Measurements from ENCODE around the gene SNAI3.

Gene SNAI3

GRCh38 chr16:88649924-88650748, 36.2 kb downstream of the SNAI3 start:
- Histone ChIP-seq H3K4ac (ENCODE audit: low read depth, low read length) (peak overlapping the region; percentile 83), H3K79me1 (ENCODE audit: low read length) (peaks cover 10% of the 10 kb centered on the region), H4K8ac (ENCODE audit: low read depth, low read length) (peak overlapping the region; percentile 70), H3K18ac (ENCODE audit: low read length) (peak overlapping the region; percentile 97), H3K27ac (ENCODE audit: low read depth, low read length) (peak overlapping the region; percentile 54), H4K12ac (ENCODE audit: low read depth, low read length) (peak overlapping the region; percentile 84), H3K4me3 (ENCODE audit: low read depth, low read length) (peak overlapping the region; percentile 82), H3K4me2 (ENCODE audit: low read length) (peak overlapping the region; percentile 82), H3K9ac (ENCODE audit: low read length) (peak overlapping the region; percentile 82), H3K14ac (ENCODE audit: low read length) (peak overlapping the region; percentile 95), H3K27me3 (ENCODE audit: insufficient read depth, low read length) (no peaks in the 10 kb centered on the region), H2AK5ac (ENCODE audit: low read length) (peak overlapping the region; percentile 79), H2AFZ (ENCODE audit: insufficient read depth, low read length, poor library complexity) (peak overlapping the region; percentile 64), H2BK5ac (ENCODE audit: low read depth, low read length, poor library complexity) (peak overlapping the region; percentile 64), H3K23ac (ENCODE audit: low read length) (no peak overlapping the region), H4K91ac (ENCODE audit: low read depth, low read length) (peak overlapping the region; percentile 86), H3K79me2 (ENCODE audit: control insufficient read depth, insufficient read depth, low read length, poor library complexity) (peaks cover 11% of the 10 kb centered on the region), H3K4me1 (ENCODE audit: control insufficient read depth in 1 of 2, insufficient read depth in 2 of 2, low read length in 2 of 2) (peaks cover 16 to 18% of the 10 kb centered on the region in 2 experiments), H2BK12ac (ENCODE audit: low read length) (no peak overlapping the region), H3K36me3 (ENCODE audit: control insufficient read depth in 1 of 2, insufficient read depth in 2 of 2, low read length in 2 of 2) (peaks cover 53 to 54% of the 10 kb centered on the region in 2 experiments), H3K9me3 (ENCODE audit: insufficient read depth, low read depth, low read length) (peaks cover 4% of the 10 kb centered on the region), H2BK120ac (ENCODE audit: insufficient read depth, low read length, poor library complexity) (peak overlapping the region; percentile 61)
- peak in 1 of 2 donors; percentile 22 for DNase-seq
- no CpG with 5 or more reads among the region's 37 CpGs for WGBS (ENCODE audit: extremely low coverage, insufficient coverage, insufficient read length)

- Histone ChIP-seq H3K4me1 (ENCODE audit: control insufficient read depth in 1 of 2, insufficient read depth in 2 of 2, low read length in 2 of 2) (peaks cover 16 to 18% of the 10 kb centered on the region in 2 experiments), H3K23ac (ENCODE audit: low read length) (no peak overlapping the region), H3K4ac (ENCODE audit: low read depth, low read length) (peak overlapping the region; percentile 22), H3K36me3 (ENCODE audit: control insufficient read depth in 1 of 2, insufficient read depth in 2 of 2, low read length in 2 of 2) (peaks cover 48 to 49% of the 10 kb centered on the region in 2 experiments), H4K91ac (ENCODE audit: low read depth, low read length) (peak overlapping the region; percentile 86), H3K9me3 (ENCODE audit: insufficient read depth, low read depth, low read length) (no peaks in the 10 kb centered on the region), H3K18ac (ENCODE audit: low read length) (peak overlapping the region; percentile 22), H2AFZ (ENCODE audit: insufficient read depth, low read length, poor library complexity) (no peak overlapping the region), H3K79me2 (ENCODE audit: control insufficient read depth, insufficient read depth, low read length, poor library complexity) (peaks cover 11% of the 10 kb centered on the region), H2BK120ac (ENCODE audit: insufficient read depth, low read length, poor library complexity) (no peak overlapping the region), H3K79me1 (ENCODE audit: low read length) (peaks cover 10% of the 10 kb centered on the region), H2BK12ac (ENCODE audit: low read length) (no peak overlapping the region), H2BK5ac (ENCODE audit: low read depth, low read length, poor library complexity) (no peak overlapping the region), H2AK5ac (ENCODE audit: low read length) (no peak overlapping the region), H4K12ac (ENCODE audit: low read depth, low read length) (no peak overlapping the region), H3K4me3 (ENCODE audit: low read depth, low read length) (no peak overlapping the region), H3K4me2 (ENCODE audit: low read length) (peak overlapping the region; percentile 82), H3K27me3 (ENCODE audit: insufficient read depth, low read length) (no peaks in the 10 kb centered on the region), H3K9ac (ENCODE audit: low read length) (no peak overlapping the region), H3K14ac (ENCODE audit: low read length) (peak overlapping the region; percentile 10), H3K27ac (ENCODE audit: low read depth, low read length) (no peak overlapping the region), H4K8ac (ENCODE audit: low read depth, low read length) (no peak overlapping the region)
- no peak for DNase-seq
- WGBS (ENCODE audit: extremely low coverage, insufficient coverage, insufficient read length) = no CpG with 5 or more reads among the region's 20 CpGs
Measured at GRCh38 chr16:88649195-88649923, 36.9 kb downstream of the SNAI3 start.

- H3K18ac ChIP-seq (ENCODE audit: low read length) = no peak overlapping the region
- peaks cover 10% of the 10 kb centered on the region for H3K79me1 ChIP-seq (ENCODE audit: low read length)
- no peak overlapping the region for H4K12ac ChIP-seq (ENCODE audit: low read depth, low read length)
- H3K23ac ChIP-seq (ENCODE audit: low read length) = no peak overlapping the region
- no peak overlapping the region for H2BK5ac ChIP-seq (ENCODE audit: low read depth, low read length, poor library complexity)
- H2BK120ac ChIP-seq (ENCODE audit: insufficient read depth, low read length, poor library complexity) = no peak overlapping the region
- no peak overlapping the region for H2BK12ac ChIP-seq (ENCODE audit: low read length)
- H3K27me3 ChIP-seq (ENCODE audit: insufficient read depth, low read length) = no peaks in the 10 kb centered on the region
- no peak overlapping the region for H4K8ac ChIP-seq (ENCODE audit: low read depth, low read length)
- H3K9ac ChIP-seq (ENCODE audit: low read length) = no peak overlapping the region
- H3K4ac ChIP-seq (ENCODE audit: low read depth, low read length) = no peak overlapping the region
- no peak overlapping the region for H4K91ac ChIP-seq (ENCODE audit: low read depth, low read length)
- no peak for DNase-seq
- H2AK5ac ChIP-seq (ENCODE audit: low read length) = no peak overlapping the region
- H3K79me2 ChIP-seq (ENCODE audit: control insufficient read depth, insufficient read depth, low read length, poor library complexity) = peaks cover 11% of the 10 kb centered on the region
- no CpG with 5 or more reads among the region's 22 CpGs for WGBS (ENCODE audit: extremely low coverage, insufficient coverage, insufficient read length)
- no peak overlapping the region for H3K4me3 ChIP-seq (ENCODE audit: low read depth, low read length)
- H3K9me3 ChIP-seq (ENCODE audit: insufficient read depth, low read depth, low read length) = no peaks in the 10 kb centered on the region
- no peak overlapping the region for H3K4me2 ChIP-seq (ENCODE audit: low read length)
- no peak overlapping the region for H3K27ac ChIP-seq (ENCODE audit: low read depth, low read length)
- H3K14ac ChIP-seq (ENCODE audit: low read length) = no peak overlapping the region
- no peak overlapping the region for H2AFZ ChIP-seq (ENCODE audit: insufficient read depth, low read length, poor library complexity)
- peaks cover 16 to 18% of the 10 kb centered on the region in 2 experiments for H3K4me1 ChIP-seq (ENCODE audit: control insufficient read depth in 1 of 2, insufficient read depth in 2 of 2, low read length in 2 of 2)
- H3K36me3 ChIP-seq (ENCODE audit: control insufficient read depth in 1 of 2, insufficient read depth in 2 of 2, low read length in 2 of 2) = peaks cover 38 to 43% of the 10 kb centered on the region in 2 experiments
Measured at GRCh38 chr16:88647178-88648070, 38.9 kb downstream of the SNAI3 start.
